ENCODE data around the gene METRNL.

DNA sequence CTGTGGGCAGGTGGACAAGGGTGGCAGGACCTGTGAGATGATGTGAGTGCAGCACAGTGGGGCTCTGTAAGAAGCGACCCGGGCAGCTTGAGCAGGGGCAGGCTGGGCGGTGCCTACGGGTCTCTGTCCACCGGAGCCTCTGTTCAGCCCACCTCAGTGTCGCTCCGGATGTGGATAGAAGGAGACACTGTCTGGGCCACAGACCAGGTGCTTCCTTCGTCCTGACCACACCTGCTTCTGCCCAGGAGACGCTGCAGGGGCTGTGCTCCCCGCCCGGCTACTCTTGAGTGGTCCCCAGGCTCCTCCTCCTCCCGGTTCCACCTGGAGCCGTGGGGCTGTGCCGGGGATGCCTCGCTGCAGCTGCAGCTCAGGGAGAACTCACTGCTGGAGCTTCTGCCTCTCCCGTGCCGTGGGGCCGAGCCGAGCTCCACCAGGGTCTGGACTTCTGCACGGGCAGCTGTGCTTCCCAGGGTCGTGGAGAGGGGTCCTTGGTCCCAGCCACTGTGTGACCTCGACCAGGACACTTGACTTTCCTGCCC is 21.5 kb downstream of the METRNL start:
- TF ChIP-seq ZFX (IDR thresholded peaks at IDR 0.05): no peak
- TF ChIP-seq, protein P1, sequence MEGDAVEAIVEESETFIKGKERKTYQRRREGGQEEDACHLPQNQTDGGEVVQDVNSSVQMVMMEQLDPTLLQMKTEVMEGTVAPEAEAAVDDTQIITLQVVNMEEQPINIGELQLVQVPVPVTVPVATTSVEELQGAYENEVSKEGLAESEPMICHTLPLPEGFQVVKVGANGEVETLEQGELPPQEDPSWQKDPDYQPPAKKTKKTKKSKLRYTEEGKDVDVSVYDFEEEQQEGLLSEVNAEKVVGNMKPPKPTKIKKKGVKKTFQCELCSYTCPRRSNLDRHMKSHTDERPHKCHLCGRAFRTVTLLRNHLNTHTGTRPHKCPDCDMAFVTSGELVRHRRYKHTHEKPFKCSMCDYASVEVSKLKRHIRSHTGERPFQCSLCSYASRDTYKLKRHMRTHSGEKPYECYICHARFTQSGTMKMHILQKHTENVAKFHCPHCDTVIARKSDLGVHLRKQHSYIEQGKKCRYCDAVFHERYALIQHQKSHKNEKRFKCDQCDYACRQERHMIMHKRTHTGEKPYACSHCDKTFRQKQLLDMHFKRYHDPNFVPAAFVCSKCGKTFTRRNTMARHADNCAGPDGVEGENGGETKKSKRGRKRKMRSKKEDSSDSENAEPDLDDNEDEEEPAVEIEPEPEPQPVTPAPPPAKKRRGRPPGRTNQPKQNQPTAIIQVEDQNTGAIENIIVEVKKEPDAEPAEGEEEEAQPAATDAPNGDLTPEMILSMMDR (conservative IDR thresholded peaks at IDR 0.05): no peak

Measured in C4-2B (cell line).